NCI-H1930 (cell line): ENCODE data around the gene CATSPER3.

ENCODE experiments used
- DNase-seq, 2 experiments: peaks; one replicate each; lab custom pipeline; 2025; lab: John Stamatoyannopoulos, UW

Gene CATSPER3

GRCh38 chr5:134967607-134968006, at the start of gene CATSPER3:
CATSPER3 (plus strand) TSS chr5:134967907; CDS start chr5:134967992, 85 bp downstream.
- DNase-seq, result no peak

- DNase-seq, result no peak
Measured at GRCh38 chr5:134918861-134919260, 48.8 kb upstream of the CATSPER3 start.

- DNase-seq, result no peak
Measured at GRCh38 chr5:134920848-134921575, 46.7 kb upstream of the CATSPER3 start.

GRCh38 chr5:134932508-134932907, 35.2 kb upstream of the CATSPER3 start:
- DNase-seq, result no peak

GRCh38 chr5:134934202-134934601, 33.5 kb upstream of the CATSPER3 start:
- DNase-seq, result no peak

GRCh38 chr5:134935711-134936602, 31.8 kb upstream of the CATSPER3 start:
- DNase-seq, result no peak

- no peak for DNase-seq
Measured at GRCh38 chr5:134937526-134937925, 30.2 kb upstream of the CATSPER3 start.

GRCh38 chr5:134938030-134938429, 29.7 kb upstream of the CATSPER3 start:
- DNase-seq, result no peak

- DNase-seq, result no peak
Measured at GRCh38 chr5:134939500-134939899, 28.2 kb upstream of the CATSPER3 start.

GRCh38 chr5:134943547-134943946, 24.2 kb upstream of the CATSPER3 start:
- no peak for DNase-seq

GRCh38 chr5:134944630-134945029, 23.1 kb upstream of the CATSPER3 start:
- DNase-seq, result no peak

- no peak for DNase-seq
Measured at GRCh38 chr5:134945041-134945440, 22.7 kb upstream of the CATSPER3 start.

- no peak for DNase-seq
Measured at GRCh38 chr5:134948911-134949310, 18.8 kb upstream of the CATSPER3 start.

- DNase-seq, result no peak
Measured at GRCh38 chr5:134949316-134949715, 18.4 kb upstream of the CATSPER3 start.

- DNase-seq, result no peak
Measured at GRCh38 chr5:134957920-134958608, 9.6 kb upstream of the CATSPER3 start.

GRCh38 chr5:134958755-134959154, 9.0 kb upstream of the CATSPER3 start:
- no peak for DNase-seq

- DNase-seq, result no peak
Measured at GRCh38 chr5:134963098-134963497, 4.6 kb upstream of the CATSPER3 start.

GRCh38 chr5:134964359-134965270, 3.1 kb upstream of the CATSPER3 start:
- no peak for DNase-seq

GRCh38 chr5:134965271-134965825, 2.4 kb upstream of the CATSPER3 start:
- DNase-seq, result no peak

GRCh38 chr5:134968055-134968454, 348 bp downstream of the CATSPER3 start:
- DNase-seq, result no peak

GRCh38 chr5:134969166-134969565, 1.5 kb downstream of the CATSPER3 start:
- no peak for DNase-seq
